HuH-7 (cell line): ENCODE data around the gene KRTAP4-9.
"Not testable (repeated sequence)": the region's sequence is repeated elsewhere in the genome, so short reads cannot be mapped to it uniquely, and the experiment has no call there.

ENCODE experiments used
- DNase-seq: peaks from one replicate; pipeline ENCODE4 v3.0.0; 2011; ENCODE audit warnings: low spot score

KRTAP4-9 gene

GRCh38 chr17:41131979-41132378, 26.8 kb downstream of the KRTAP4-9 start:
- DNase-seq = no peak

- DNase-seq = no peak
Observed at GRCh38 chr17:41133880-41134735, 28.9 kb downstream of the KRTAP4-9 start.

- not testable (repeated sequence) for DNase-seq
Observed at GRCh38 chr17:41139865-41140264, 34.7 kb downstream of the KRTAP4-9 start.

GRCh38 chr17:41140360-41141131, 35.4 kb downstream of the KRTAP4-9 start, which contains the start of gene KRTAP4-6:
KRTAP4-6 (minus strand) TSS chr17:41140544; CDS start chr17:41140487, 57 bp downstream.
- no peak for DNase-seq

GRCh38 chr17:41141361-41141760, 36.2 kb downstream of the KRTAP4-9 start:
- no peak for DNase-seq

- DNase-seq = no peak
Observed at GRCh38 chr17:41144846-41145245, 39.7 kb downstream of the KRTAP4-9 start.

- no peak for DNase-seq
Observed at GRCh38 chr17:41145261-41145660, 40.1 kb downstream of the KRTAP4-9 start.

GRCh38 chr17:41147531-41148204, 42.5 kb downstream of the KRTAP4-9 start:
- DNase-seq = no peak

- not testable (repeated sequence) for DNase-seq
Observed at GRCh38 chr17:41148971-41149651, 43.9 kb downstream of the KRTAP4-9 start.

- no peak for DNase-seq
Observed at GRCh38 chr17:41149652-41149985, 44.4 kb downstream of the KRTAP4-9 start, which contains the start of gene KRTAP4-5. KRTAP4-5 (minus strand) TSS chr17:41149825; CDS start chr17:41149767, 58 bp downstream.

GRCh38 chr17:41150026-41150425, 44.8 kb downstream of the KRTAP4-9 start:
- DNase-seq = no peak

GRCh38 chr17:41151525-41151924, 46.3 kb downstream of the KRTAP4-9 start:
- DNase-seq = no peak

GRCh38 chr17:41153856-41154255, 48.7 kb downstream of the KRTAP4-9 start:
- no peak for DNase-seq
